GM19035 (cell line): Measurements from ENCODE around the gene KAZALD1.
A peak's percentile ranks its signal among the peaks of the same experiment; 100 is the strongest.

Experiments used
- ATAC-seq: cut with Tn5 transposase; IDR thresholded peaks from one replicate; pipeline ENCODE4 v1.9.1; 2021; ENCODE audit not compliant: unreplicated experiment

The KAZALD1 gene

GRCh38 chr10:101094121-101094879 is 32.5 kb downstream of the KAZALD1 start:
- no peak for ATAC-seq

DNA sequence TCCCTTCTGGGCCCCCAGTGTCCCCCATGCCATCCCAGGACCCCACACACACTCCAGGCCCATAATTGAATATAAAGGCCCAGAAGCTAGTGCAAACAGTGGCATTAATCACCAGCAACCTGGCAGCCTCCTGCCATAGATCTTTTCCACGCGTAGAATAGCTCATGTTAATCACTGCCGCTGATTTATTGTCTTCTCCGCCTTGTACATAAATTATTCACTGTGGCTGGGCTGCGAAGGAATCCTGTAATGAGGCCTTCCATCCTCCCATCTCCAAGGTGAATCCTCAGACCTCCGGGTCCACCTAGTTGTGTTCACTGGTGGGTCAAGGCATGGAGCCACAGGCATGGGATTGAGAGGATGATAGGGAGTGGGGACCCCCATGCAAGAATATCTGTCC is 33.2 kb downstream of the KAZALD1 start:
- ATAC-seq: no peak

GRCh38 chr10:101095550-101096213 is 33.9 kb downstream of the KAZALD1 start:
- peak; percentile 59 for ATAC-seq

DNA sequence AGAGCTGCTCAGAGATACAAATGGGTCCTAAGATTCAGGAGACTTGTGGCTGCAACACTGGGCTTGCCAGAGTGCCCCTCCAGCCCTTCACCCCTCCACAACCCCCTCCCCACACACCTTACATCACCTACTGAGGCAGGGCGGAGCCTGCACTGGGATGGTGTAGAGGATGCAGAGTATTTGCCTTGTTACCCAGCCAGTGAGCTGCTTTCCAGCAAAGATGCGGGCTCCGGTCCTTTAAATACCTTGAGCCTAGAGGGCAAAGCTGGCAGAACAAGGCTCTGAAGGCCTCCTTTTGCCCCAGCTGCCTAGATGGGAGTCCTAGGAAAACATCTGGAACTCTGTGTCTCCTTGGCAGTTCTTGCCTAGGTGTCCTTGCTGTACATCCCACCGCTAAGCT is 34.6 kb downstream of the KAZALD1 start:
- no peak for ATAC-seq

DNA sequence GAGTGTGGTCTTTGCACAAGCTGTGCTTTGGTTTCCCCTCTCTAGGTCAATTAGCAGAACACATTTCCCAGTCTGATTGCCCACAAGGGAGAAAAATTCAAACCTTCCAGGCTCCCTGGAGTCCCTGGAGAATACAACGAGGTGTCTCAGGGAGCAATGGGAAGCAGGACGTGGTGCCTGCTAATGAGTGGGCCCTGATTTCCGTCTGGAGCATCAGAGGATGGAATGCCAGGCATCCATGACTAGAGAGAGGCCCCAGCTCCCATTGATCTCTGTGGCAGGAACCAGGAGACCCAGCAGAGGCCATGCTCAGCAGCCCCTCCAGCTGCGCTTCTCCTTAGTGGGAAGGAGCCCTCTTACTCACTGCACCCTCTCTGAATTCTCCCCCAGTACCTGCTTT is 36.1 kb downstream of the KAZALD1 start:
- no peak for ATAC-seq

- no peak for ATAC-seq
These were observed 38.1 kb downstream of the KAZALD1 start for GRCh38 chr10:101099901-101100300.

GRCh38 chr10:101101372-101101881 is 39.6 kb downstream of the KAZALD1 start:
- no peak for ATAC-seq

GRCh38 chr10:101103430-101103829 is 41.6 kb downstream of the KAZALD1 start:
- ATAC-seq: no peak

- no peak for ATAC-seq
These were observed 44.6 kb downstream of the KAZALD1 start for GRCh38 chr10:101106351-101106750.

DNA sequence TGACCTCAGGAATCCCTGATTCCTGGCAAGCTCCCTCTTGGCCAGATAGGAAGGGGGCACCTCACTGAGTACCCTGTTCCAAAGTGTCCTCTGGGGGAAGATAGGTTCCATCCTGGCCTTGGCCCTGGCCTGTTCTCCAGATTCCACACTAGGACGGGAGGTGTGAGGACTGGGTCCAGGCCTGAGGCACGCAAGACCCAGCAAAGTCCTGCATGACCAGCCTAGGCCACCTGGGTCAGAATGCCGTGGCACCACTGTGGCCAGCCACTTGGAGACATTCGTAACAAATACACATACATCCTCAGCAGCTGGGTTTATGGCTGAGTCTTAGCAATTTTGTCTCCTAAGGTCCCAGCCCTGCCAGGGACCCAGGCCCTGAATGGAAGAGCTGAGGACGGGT is 46.0 kb downstream of the KAZALD1 start:
- ATAC-seq: no peak

DNA sequence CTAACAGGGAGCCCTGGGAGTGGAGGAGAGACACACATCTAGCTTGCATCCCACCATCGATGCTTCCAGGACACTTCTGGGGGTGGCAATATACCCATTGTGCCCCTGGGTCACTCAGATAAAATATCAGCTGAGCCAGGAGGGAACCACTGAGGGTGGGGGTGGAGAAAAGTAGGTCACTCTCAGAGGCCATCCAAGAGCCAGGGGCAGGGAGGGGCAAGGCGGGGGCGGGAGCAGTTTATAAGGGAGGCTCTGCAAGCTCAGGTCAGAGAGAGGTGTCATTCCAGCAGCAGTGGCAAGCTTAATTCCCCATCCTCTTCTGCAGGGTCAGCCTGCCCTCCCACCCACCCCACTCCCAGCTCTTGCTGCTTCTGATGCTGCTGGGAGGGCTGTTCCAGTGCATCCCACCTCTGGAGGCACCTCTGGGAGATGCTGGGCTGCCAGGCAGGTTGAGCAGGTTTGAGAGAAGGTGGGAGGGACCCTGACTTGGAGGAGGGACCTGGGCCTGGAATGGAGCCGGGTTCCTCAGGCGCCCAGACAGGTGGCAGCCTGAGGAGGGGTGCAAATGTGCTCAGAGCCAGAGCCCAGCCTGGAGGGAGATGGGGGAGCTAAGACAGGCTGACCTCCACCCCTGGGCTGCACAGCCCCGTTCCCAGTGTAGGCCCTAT is 49.2 kb downstream of the KAZALD1 start:
- no peak for ATAC-seq

- no peak for ATAC-seq
These were observed 49.8 kb downstream of the KAZALD1 start for GRCh38 chr10:101111547-101111946.

- no peak for ATAC-seq
These were observed 51.2 kb downstream of the KAZALD1 start for GRCh38 chr10:101112799-101113594.

GRCh38 chr10:101113890-101114403 is 52.2 kb downstream of the KAZALD1 start:
- no peak for ATAC-seq

DNA sequence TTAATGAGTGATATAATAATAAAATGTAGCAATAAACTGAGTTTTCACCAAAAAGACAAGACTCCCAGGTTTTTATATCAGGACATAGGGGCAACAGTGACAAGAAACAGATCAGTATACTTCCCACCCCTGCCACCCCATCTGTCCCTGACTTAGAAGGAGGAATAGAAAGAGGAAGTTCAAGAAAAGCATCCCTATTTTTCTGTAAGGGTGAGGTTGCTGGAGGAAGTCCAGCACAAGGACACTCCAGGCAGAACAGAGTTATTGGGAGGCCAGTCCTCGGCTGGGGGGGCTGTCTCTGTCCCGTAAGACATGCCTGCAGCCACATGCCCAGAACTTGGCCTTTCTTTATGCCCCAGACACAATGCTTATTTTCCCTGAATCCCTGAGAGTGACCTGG is 52.9 kb downstream of the KAZALD1 start:
- no peak for ATAC-seq
